Pancreas (tissue), 10 donors: Measurements from ENCODE around the gene GUK1. TPM values are rescaled to one million over a fixed set of nuclear protein-coding genes. Genes with fewer than 3 reads are reported as not detected.
"Not testable (repeated sequence)": the region's sequence is repeated elsewhere in the genome, so short reads cannot be mapped to it uniquely, and the experiment has no call there.

ENCODE experiments used
- ATAC-seq, 4 donors: fragments of 200-7000 bp; cut with Tn5 transposase; one replicate each; pipeline versions ENCODE4 v1.8.0 to v1.9.1; 2020; ENCODE audit warnings: mild to moderate bottlenecking in 4 of 4, moderate library complexity in 4 of 4
- DNase-seq, 6 donors: peaks; one replicate each; pipeline ENCODE4 v3.0.0-alpha.2; 2020
- FAIRE-seq: peaks from 2 replicates; lab custom pipeline; 2012; peaks lifted over from hg19 to GRCh38; lab: Jason Lieb, UNC
- H3K27ac ChIP-seq, 4 donors: fragments of 200-600 bp; sonication (generic); 1 replicate in 3 of 4; 2 replicates in 1 of 4; pipeline versions ENCODE4 v1.5.0 to v1.8.0; 2020
- H3K27me3 ChIP-seq, 4 donors: fragments of 200-600 bp; one replicate each; pipeline ENCODE4 v1.8.0; 2021
- H3K36me3 ChIP-seq, 3 donors: fragments of 200-600 bp; sonication (generic) in 1 of 3; one replicate each; pipeline versions ENCODE4 v1.5.0 to v1.8.0; 2020 to 2021
- H3K4me1 ChIP-seq, 3 donors: fragments of 200-600 bp; one replicate each; pipeline ENCODE4 v1.8.0; 2021
- H3K4me3 ChIP-seq, 4 donors: fragments of 200-600 bp; sonication (generic) in 2 of 4; one replicate each; pipeline versions ENCODE4 v1.5.0 to v1.8.0; 2020 to 2021
- H3K9me3 ChIP-seq, 4 donors: fragments of 200-600 bp; one replicate each; pipeline ENCODE4 v1.8.0; 2021
- WGBS, 2 donors: extraction: QIAGEN DNeasy Blood & Tissue Kit; methylation state at CpG; one replicate each; pipeline ENCODE4 v1.1.7; 2013; 5-methylcytosine and 5-hydroxymethylcytosine counted together
- intact Hi-C, 3 donors: fragments of 100-400 bp; cut with DNase I; formaldehyde crosslinking; loops; one replicate each; pipeline versions ENCODE4 v1.11.1 to v1.14.2; 2022
- polyA plus RNA-seq, 2 donors: library from polyadenylated mRNA; stranded (reverse); fragments of 200-250 nt; gene quantifications; one replicate each; pipeline ENCODE4 v1.2.3, GENCODE V29; 2013
- total RNA-seq, 6 donors: library from RNA; stranded (reverse); fragmentation: NEBNext Ultra II Directional in 4 of 6; extraction: Animal tissue kit (Norgen Biotek cat#: 25700) in 4 of 6; gene quantifications; one replicate each; pipeline versions ENCODE4 v1.2.1 to v1.2.4, GENCODE V29; 2021 to 2023
- TF ChIP-seq, protein P1 (sequence below), 4 donors: fragments of 200-600 bp; sonication (generic) in 3 of 4; IDR thresholded peaks; one replicate each; pipeline versions ENCODE4 v1.5.0 to v1.8.0; 2021; ENCODE audit warnings: antibody characterized with exemption in 4 of 4
- donor health status: healthy with polysubstance abuse.
- donor health status: DM: no; HTN: no; CAD: no; lungs with moderate emphysema.
- donor health status: DM: no; HTN: no; CAD: no.
- donor health status: control.
- donor health status: control.
- donor health status: Bipolar disorder and iron deficiency.
- donor health status: DM: yes; HTN: yes; CAD: no.
- donor health status: DM: no; HTN: no; CAD: no.
- donor health status: DM: no; HTN: no; CAD: no.
- donor health status: DM: yes; HTN: yes; CAD: no.

The GUK1 gene
- total and polyA plus RNA-seq, 8 donors, result 71.5 to 317 (median 101) TPM

DNA sequence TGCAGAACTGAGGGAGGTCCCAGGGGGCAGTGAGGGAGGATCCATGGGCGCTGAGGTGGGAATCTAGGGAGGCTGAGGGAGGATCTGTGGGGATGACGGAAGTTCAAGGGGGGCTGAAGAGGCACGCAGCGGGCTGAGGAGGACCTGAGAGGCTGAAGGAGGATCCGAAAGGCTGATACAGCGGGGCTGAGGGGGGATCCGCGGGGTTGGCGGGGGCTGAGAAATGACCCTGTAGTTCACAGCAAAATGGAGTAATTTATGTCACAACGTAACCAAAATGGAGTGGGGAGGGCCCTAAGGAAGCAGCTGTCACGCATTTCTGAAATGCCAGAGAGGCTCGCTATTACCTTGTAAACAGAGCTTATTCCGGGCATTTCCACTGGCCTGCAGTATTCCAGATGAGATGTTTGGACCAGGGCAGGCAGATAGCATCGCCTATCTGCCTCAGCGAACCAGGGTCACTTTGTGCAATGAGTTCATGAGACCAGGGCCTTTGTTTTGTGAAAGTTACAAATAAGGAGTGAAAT, 30.1 kb upstream of the GUK1 start:
- H3K9me3 ChIP-seq, result no peaks in the 10 kb centered on the region
- peaks cover 5 to 9% (median 7%) of the 10 kb centered on the region in 3 donors for H3K4me1 ChIP-seq
- DNase-seq (no peak), ATAC-seq (peak; percentile 11 to 26 (median 14)), FAIRE-seq (no peak)
- intact Hi-C loops, result no loop called here
- peak overlapping the region; percentile 79 to 98 (median 88) for H3K4me3 ChIP-seq
- peak overlapping the region in 3 of 4 donors; percentile 77 to 88 (median 85) for H3K27ac ChIP-seq
- H3K27me3 ChIP-seq, result no peaks in the 10 kb centered on the region
- TF ChIP-seq, protein P1, sequence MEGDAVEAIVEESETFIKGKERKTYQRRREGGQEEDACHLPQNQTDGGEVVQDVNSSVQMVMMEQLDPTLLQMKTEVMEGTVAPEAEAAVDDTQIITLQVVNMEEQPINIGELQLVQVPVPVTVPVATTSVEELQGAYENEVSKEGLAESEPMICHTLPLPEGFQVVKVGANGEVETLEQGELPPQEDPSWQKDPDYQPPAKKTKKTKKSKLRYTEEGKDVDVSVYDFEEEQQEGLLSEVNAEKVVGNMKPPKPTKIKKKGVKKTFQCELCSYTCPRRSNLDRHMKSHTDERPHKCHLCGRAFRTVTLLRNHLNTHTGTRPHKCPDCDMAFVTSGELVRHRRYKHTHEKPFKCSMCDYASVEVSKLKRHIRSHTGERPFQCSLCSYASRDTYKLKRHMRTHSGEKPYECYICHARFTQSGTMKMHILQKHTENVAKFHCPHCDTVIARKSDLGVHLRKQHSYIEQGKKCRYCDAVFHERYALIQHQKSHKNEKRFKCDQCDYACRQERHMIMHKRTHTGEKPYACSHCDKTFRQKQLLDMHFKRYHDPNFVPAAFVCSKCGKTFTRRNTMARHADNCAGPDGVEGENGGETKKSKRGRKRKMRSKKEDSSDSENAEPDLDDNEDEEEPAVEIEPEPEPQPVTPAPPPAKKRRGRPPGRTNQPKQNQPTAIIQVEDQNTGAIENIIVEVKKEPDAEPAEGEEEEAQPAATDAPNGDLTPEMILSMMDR (IDR thresholded peaks at IDR 0.05), result no peak
- 13 to 14% methylated on average over 15 of the region's 15 CpGs for WGBS, 2 donors
- no peaks in the 10 kb centered on the region for H3K36me3 ChIP-seq

DNA sequence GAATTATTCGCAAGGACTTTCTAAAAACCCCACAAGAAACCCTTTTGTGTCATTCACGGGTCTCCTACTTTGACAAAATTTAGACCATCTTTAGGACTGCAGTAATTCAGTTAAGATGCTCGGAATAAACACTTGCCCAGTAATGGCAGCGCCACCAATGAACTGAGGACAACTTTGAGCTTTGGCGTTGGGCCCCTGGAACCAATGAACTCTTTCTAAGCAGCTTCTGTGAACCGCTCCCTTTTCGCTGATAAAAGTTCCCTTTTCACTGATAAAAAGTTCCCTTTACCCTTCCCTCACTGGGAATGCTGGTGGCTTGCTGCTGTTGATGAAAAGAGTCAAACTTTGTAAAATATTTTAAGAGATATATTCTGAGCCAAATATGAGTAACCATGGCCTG, 29.5 kb upstream of the GUK1 start:
- no peak for DNase-seq
- Histone ChIP-seq H3K4me1 (peaks cover 5 to 9% (median 7%) of the 10 kb centered on the region in 3 donors), H3K36me3 (no peaks in the 10 kb centered on the region), H3K9me3 (no peaks in the 10 kb centered on the region), H3K4me3 (peak overlapping the region in 1 of 4 donors; percentile 96), H3K27me3 (no peaks in the 10 kb centered on the region), H3K27ac (no peak overlapping the region)
- no peak for ATAC-seq
- TF ChIP-seq, protein P1 (IDR thresholded peaks at IDR 0.05), result no peak
- no peak for FAIRE-seq
- 76 to 78% methylated on average over 7 of the region's 7 CpGs for WGBS, 2 donors
- intact Hi-C loops, result no loop called here

DNA sequence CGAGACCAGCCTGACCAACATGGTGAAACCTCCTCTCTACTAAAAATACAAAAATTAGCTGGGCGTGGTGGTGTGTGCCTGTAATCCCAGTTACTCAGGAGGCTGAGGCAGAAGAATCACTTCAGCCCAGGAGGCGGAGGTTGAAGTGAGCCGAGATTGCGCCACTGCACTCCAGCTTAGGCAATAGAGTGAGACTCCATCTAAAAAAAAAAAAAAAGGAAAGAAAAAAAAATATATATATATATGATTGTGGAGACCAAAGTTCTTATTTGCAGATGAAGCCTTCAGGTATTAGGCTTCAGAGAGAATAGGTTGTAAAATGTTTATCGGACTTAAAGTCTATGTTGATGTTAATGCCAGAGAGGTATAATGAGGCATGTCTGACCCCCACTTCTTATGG, 28.8 kb upstream of the GUK1 start:
- ATAC-seq, H3K27ac ChIP-seq, H3K27me3 ChIP-seq, intact Hi-C loops, H3K4me1 ChIP-seq, FAIRE-seq, DNase-seq, H3K9me3 ChIP-seq, H3K36me3 ChIP-seq, H3K4me3 ChIP-seq: not testable (repeated sequence)
- WGBS, 2 donors, result 94 to 95% methylated on average over 6 of the region's 6 CpGs

DNA sequence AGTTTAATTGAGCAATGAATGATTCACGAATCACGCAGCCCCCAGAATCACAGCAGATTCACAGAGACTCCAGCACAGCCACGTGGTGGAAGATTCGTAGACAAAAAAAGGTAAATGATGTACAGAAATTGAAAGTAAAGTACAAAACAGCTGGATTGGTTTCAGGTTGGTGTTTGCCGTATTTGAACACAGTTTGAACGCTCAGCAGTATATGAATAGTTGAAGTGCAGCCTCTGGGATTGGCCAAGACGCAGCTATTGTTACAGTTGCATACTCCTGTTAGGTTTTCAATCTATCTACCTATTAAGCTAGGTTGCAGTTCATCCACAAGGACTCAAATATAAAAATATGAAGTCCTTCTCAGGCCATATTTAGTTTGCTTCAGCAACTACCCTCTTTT, 27.9 kb upstream of the GUK1 start:
- no peaks in the 10 kb centered on the region for H3K36me3 ChIP-seq
- intact Hi-C loops, result no loop called here
- no peak overlapping the region for H3K27ac ChIP-seq
- no peak overlapping the region for H3K4me3 ChIP-seq
- DNase-seq (no peak), ATAC-seq (no peak), FAIRE-seq (no peak)
- H3K4me1 ChIP-seq, result peaks cover 5 to 9% (median 7%) of the 10 kb centered on the region in 3 donors
- TF ChIP-seq, protein P1 (IDR thresholded peaks at IDR 0.05), result no peak
- H3K9me3 ChIP-seq, result no peaks in the 10 kb centered on the region
- WGBS, 2 donors, result 88 to 95% methylated on average over 7 of the region's 7 CpGs
- H3K27me3 ChIP-seq, result no peaks in the 10 kb centered on the region

DNA sequence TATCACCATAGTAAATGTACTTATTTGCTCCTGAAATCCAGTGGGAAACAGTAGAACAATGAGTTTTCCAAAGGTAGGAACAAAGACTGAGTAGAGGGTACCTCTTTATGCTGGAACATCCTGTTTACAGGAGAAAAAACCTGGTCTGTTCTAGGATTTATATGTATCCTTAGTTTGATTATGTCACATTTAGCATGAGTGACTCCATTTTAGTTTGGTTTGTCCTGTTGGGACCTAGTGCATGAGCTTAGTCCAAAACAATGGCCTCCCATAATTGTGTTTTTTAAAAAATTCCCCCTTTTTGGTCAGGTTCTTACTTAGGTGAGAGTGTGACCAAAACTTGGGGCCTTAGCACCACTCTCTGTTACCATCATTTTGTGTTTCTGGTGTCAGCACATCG, 27.5 kb upstream of the GUK1 start:
- H3K9me3 ChIP-seq, result no peaks in the 10 kb centered on the region
- peaks cover 5 to 9% (median 7%) of the 10 kb centered on the region in 3 donors for H3K4me1 ChIP-seq
- TF ChIP-seq, protein P1 (IDR thresholded peaks at IDR 0.05), result no peak
- H3K4me3 ChIP-seq, result no peak overlapping the region
- no peaks in the 10 kb centered on the region for H3K36me3 ChIP-seq
- FAIRE-seq (no peak), DNase-seq (no peak), ATAC-seq (no peak)
- H3K27ac ChIP-seq, result no peak overlapping the region
- 75 to 77% methylated on average over 1 of the region's 1 CpG for WGBS, 2 donors
- no peaks in the 10 kb centered on the region for H3K27me3 ChIP-seq
- intact Hi-C loops, result no loop called here
